Stimulated activated CD4-positive, alpha-beta T cell treated with anti-CD3 and anti-CD28 coated beads, Interleukin-12 subunit alpha, Interleukin-12 subunit beta, amount 100 ng/mL, for 4 hours (primary cell): ENCODE results near the gene FRMD4A.
"Not testable (repeated sequence)": the region's sequence is repeated elsewhere in the genome, so short reads cannot be mapped to it uniquely, and the experiment has no call there.

Experiments
- DNase-seq: peaks from one replicate; pipeline ENCODE4 v3.0.0-alpha.2; 2020

The FRMD4A gene

GRCh38 chr10:13773043-13773442, 557.7 kb downstream of the FRMD4A start:
- DNase-seq, result no peak

GRCh38 chr10:13771992-13772391, 558.7 kb downstream of the FRMD4A start:
- DNase-seq, result no peak

GRCh38 chr10:13770760-13771493, 559.8 kb downstream of the FRMD4A start:
- DNase-seq, result no peak

- DNase-seq, result no peak
These were observed 560.8 kb downstream of the FRMD4A start for GRCh38 chr10:13769946-13770345.

- no peak for DNase-seq
These were observed 563.0 kb downstream of the FRMD4A start for GRCh38 chr10:13767676-13768178.

- not testable (repeated sequence) for DNase-seq
These were observed 563.6 kb downstream of the FRMD4A start for GRCh38 chr10:13767148-13767547.

- no peak for DNase-seq
These were observed 564.9 kb downstream of the FRMD4A start for GRCh38 chr10:13765641-13766341.

- DNase-seq, result no peak
These were observed 569.1 kb downstream of the FRMD4A start for GRCh38 chr10:13761490-13762091.

- DNase-seq, result no peak
These were observed 571.6 kb downstream of the FRMD4A start for GRCh38 chr10:13759168-13759567.

GRCh38 chr10:13758756-13759155, 572.0 kb downstream of the FRMD4A start:
- DNase-seq, result no peak

GRCh38 chr10:13758312-13758711, 572.4 kb downstream of the FRMD4A start:
- no peak for DNase-seq

GRCh38 chr10:13754277-13754676, 576.4 kb downstream of the FRMD4A start:
- no peak for DNase-seq

GRCh38 chr10:13751191-13751764, 579.4 kb downstream of the FRMD4A start:
- DNase-seq, result no peak

GRCh38 chr10:13750299-13751190, 580.2 kb downstream of the FRMD4A start:
- no peak for DNase-seq

GRCh38 chr10:13745271-13745670, 585.5 kb downstream of the FRMD4A start:
- no peak for DNase-seq

- no peak for DNase-seq
These were observed 586.8 kb downstream of the FRMD4A start for GRCh38 chr10:13743963-13744362.

- no peak for DNase-seq
These were observed 587.5 kb downstream of the FRMD4A start for GRCh38 chr10:13743101-13743693.

- DNase-seq, result no peak
These were observed 589.3 kb downstream of the FRMD4A start for GRCh38 chr10:13741438-13741837.

- no peak for DNase-seq
These were observed 590.3 kb downstream of the FRMD4A start for GRCh38 chr10:13740461-13740860.

GRCh38 chr10:13739183-13739582, 591.5 kb downstream of the FRMD4A start:
- no peak for DNase-seq

GRCh38 chr10:13736506-13736905, 594.2 kb downstream of the FRMD4A start:
- DNase-seq, result no peak

GRCh38 chr10:13734151-13734550, 596.6 kb downstream of the FRMD4A start:
- no peak for DNase-seq
